HG03558 (cell line): ENCODE data around the gene SLC39A6.
"Not testable (repeated sequence)": the region's sequence is repeated elsewhere in the genome, so short reads cannot be mapped to it uniquely, and the experiment has no call there.

Experiments
- ATAC-seq: cut with Tn5 transposase; IDR thresholded peaks from one replicate; pipeline ENCODE4 v1.9.1; 2021; ENCODE audit warnings: moderate number of reproducible peaks; ENCODE audit not compliant: unreplicated experiment; ENCODE audit errors: extremely low read depth

Gene SLC39A6

GRCh38 chr18:36129300-36130038 is at the start of gene SLC39A6, which contains the start of gene ELP2:
Gene SLC39A6, minus strand, starts transcription at chr18:36129340. Its CDS starts 2,333 bp downstream, at chr18:36127007.
Gene ELP2, plus strand, starts transcription at chr18:36129899. Its CDS starts 35 bp downstream, at chr18:36129934.
- peak; percentile 67 for ATAC-seq

GRCh38 chr18:36177913-36178312 is 48.8 kb upstream of the SLC39A6 start:
- ATAC-seq, result no peak

GRCh38 chr18:36176711-36177110 is 47.6 kb upstream of the SLC39A6 start:
- no peak for ATAC-seq

GRCh38 chr18:36176177-36176584 is 47.0 kb upstream of the SLC39A6 start:
- ATAC-seq, result no peak

GRCh38 chr18:36175481-36175880 is 46.3 kb upstream of the SLC39A6 start:
- ATAC-seq, result no peak

GRCh38 chr18:36169938-36170337 is 40.8 kb upstream of the SLC39A6 start:
- no peak for ATAC-seq

- ATAC-seq, result not testable (repeated sequence)
These were observed 39.2 kb upstream of the SLC39A6 start for GRCh38 chr18:36168296-36168695.

- ATAC-seq, result no peak
These were observed 38.6 kb upstream of the SLC39A6 start for GRCh38 chr18:36167692-36168218.

- ATAC-seq, result no peak
These were observed 33.8 kb upstream of the SLC39A6 start for GRCh38 chr18:36162981-36163380.

GRCh38 chr18:36160959-36161371 is 31.8 kb upstream of the SLC39A6 start:
- no peak for ATAC-seq

GRCh38 chr18:36158266-36158867 is 29.2 kb upstream of the SLC39A6 start:
- ATAC-seq, result no peak

- ATAC-seq, result no peak
These were observed 28.3 kb upstream of the SLC39A6 start for GRCh38 chr18:36157441-36157840.

GRCh38 chr18:36155851-36156757 is 27.0 kb upstream of the SLC39A6 start:
- no peak for ATAC-seq

- no peak for ATAC-seq
These were observed 24.6 kb upstream of the SLC39A6 start for GRCh38 chr18:36153771-36154170.

- ATAC-seq, result no peak
These were observed 24.1 kb upstream of the SLC39A6 start for GRCh38 chr18:36153203-36153602.

GRCh38 chr18:36152781-36153180 is 23.6 kb upstream of the SLC39A6 start:
- no peak for ATAC-seq

GRCh38 chr18:36149514-36150289 is 20.6 kb upstream of the SLC39A6 start:
- peak; percentile 91 for ATAC-seq

GRCh38 chr18:36143391-36143790 is 14.3 kb upstream of the SLC39A6 start:
- no peak for ATAC-seq

GRCh38 chr18:36142751-36143150 is 13.6 kb upstream of the SLC39A6 start:
- ATAC-seq, result no peak

- ATAC-seq, result no peak
These were observed 12.4 kb upstream of the SLC39A6 start for GRCh38 chr18:36141576-36141975.
